Cardiac fibroblast (primary cell): ENCODE results near the gene FAM163A.

Experiments
- DNase-seq, 2 donors: peaks; one replicate each; pipeline versions ENCODE4 v3.0.0 to v3.0.0-alpha.2; 2010; ENCODE audit warnings: low read depth in 2 of 2
- H3K4me3 ChIP-seq, 2 donors: replicated peaks in 1 of 2; 1 replicate in 1 of 2; 2 replicates in 1 of 2; pipeline ENCODE4 v1.5.1; 2011; ENCODE audit warnings: low read depth in 2 of 2, low read length in 2 of 2, mild to moderate bottlenecking in 2 of 2, moderate library complexity in 1 of 2
- TF ChIP-seq, protein P1 (sequence below): IDR thresholded peaks from one replicate; pipeline ENCODE4 v1.5.1; 2011; ENCODE audit warnings: low read depth, mild to moderate bottlenecking, low read length, inconsistent platforms

Gene FAM163A

DNA sequence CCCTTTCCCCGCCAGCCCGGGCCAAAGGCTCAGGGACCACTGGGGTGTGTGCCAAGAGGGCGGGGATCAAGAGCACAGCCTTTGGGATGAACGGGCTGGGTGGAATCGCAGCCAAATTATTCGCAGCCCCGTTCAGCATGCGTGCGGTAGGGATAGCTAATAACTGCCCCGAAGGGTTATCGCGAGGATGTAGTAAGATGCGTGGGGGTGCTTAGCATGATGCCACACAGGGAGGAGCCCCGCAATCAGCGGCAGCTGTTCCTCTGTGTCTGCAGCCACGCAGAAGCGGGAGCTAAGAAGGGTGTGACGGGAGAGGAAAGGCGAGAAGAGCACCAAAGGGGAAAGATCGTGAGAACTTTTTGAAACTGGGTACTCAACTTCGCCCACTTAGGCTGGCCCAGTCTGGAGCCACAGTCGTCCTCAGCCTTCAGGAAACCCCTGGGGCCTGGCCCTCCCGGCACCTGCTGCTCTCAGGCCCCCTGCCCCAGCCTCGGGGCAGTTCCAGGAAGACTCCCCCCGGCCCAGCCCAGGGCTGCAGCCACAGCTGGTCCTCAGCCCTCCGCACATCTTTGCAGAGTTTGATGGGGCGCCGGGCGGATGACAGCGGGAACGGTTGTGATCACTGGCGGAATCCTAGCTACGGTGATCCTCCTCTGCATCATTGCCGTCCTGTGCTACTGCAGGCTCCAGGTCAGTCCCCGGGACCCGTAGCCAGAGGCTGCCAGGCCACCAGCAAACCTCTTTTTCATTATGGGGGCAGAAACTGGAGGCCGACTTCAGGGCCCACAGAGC, 69.6 kb downstream of the FAM163A start:
- TF ChIP-seq, protein P1, sequence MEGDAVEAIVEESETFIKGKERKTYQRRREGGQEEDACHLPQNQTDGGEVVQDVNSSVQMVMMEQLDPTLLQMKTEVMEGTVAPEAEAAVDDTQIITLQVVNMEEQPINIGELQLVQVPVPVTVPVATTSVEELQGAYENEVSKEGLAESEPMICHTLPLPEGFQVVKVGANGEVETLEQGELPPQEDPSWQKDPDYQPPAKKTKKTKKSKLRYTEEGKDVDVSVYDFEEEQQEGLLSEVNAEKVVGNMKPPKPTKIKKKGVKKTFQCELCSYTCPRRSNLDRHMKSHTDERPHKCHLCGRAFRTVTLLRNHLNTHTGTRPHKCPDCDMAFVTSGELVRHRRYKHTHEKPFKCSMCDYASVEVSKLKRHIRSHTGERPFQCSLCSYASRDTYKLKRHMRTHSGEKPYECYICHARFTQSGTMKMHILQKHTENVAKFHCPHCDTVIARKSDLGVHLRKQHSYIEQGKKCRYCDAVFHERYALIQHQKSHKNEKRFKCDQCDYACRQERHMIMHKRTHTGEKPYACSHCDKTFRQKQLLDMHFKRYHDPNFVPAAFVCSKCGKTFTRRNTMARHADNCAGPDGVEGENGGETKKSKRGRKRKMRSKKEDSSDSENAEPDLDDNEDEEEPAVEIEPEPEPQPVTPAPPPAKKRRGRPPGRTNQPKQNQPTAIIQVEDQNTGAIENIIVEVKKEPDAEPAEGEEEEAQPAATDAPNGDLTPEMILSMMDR = no peak
- peak; percentile 24 to 38 for DNase-seq
- H3K4me3 ChIP-seq = no peak overlapping the region

DNA sequence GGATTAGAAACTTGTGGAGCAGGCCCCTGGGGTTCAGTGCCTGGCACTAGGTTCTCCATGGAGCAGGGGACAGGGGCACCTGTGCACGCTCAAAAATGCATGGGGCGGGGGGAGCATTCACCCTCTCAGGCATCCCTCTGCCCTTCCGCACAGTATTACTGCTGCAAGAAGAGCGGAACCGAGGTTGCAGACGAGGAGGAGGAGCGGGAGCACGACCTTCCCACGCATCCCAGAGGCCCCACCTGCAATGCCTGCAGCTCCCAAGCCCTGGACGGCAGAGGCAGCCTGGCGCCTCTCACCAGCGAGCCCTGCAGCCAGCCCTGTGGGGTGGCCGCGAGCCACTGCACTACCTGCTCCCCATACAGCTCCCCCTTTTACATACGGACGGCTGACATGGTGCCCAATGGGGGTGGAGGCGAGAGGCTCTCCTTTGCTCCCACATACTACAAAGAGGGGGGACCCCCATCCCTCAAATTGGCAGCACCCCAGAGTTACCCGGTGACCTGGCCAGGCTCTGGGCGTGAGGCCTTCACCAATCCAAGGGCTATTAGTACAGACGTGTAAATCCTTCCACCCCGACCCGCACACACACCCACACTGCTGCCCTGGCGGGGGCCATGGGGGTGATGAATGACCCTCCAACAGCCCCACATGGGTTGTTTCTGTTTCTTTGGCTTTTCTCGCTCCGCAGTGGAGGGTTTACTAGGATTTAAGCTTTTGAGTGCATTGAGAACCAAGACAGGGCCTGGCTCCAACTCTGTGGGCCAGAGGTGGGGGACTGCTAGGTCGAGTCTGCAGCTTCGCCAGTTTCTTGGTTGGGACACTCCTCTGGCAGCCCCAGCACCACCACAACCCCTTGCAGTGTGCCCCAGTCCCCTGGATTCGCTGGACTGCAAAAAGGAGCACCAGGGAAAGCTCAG, 70.8 kb downstream of the FAM163A start:
- peak overlapping the region in 1 of 2 donors; percentile 36 for H3K4me3 ChIP-seq
- no peak for DNase-seq
- TF ChIP-seq, protein P1 = no peak

DNA sequence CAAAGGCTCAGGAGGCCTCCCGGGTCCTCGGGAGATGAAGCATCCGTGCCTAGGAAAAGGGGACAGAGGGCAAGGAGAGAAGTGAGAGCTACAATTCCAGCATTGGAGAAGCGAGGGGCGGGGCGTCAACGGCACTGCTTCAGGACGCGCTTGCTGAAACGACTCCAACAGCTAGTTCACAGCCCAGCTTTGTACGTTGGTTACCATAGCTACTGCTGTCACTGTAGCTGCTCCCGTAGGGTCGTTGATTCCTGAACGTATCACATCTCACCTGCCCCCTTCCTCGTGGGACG, 71.4 kb downstream of the FAM163A start:
- peak overlapping the region; percentile 33 to 36 for H3K4me3 ChIP-seq
- TF ChIP-seq, protein P1 = no peak
- DNase-seq = no peak

DNA sequence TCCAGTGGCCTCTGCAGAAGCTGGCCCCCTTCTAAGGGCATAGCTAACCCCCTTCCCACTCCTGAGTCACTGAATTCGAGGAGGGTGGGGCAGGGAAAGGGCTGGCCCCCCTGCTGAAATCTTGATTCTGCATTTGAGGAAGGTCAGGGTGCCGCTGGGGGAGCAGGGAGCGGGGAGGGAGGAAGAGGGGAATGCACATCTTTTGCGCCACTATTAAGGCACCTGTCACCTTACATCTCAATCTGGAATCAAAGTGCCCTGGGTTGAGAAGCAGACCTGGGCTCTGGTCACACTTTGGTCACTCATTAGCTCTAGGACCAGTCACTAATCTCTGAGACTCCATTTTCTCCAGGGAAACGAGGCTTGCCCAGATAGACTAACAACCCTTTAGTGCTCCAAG, 72.5 kb downstream of the FAM163A start:
- TF ChIP-seq, protein P1 = no peak
- peak overlapping the region in 1 of 2 donors; percentile 47 for H3K4me3 ChIP-seq
- no peak for DNase-seq

DNA sequence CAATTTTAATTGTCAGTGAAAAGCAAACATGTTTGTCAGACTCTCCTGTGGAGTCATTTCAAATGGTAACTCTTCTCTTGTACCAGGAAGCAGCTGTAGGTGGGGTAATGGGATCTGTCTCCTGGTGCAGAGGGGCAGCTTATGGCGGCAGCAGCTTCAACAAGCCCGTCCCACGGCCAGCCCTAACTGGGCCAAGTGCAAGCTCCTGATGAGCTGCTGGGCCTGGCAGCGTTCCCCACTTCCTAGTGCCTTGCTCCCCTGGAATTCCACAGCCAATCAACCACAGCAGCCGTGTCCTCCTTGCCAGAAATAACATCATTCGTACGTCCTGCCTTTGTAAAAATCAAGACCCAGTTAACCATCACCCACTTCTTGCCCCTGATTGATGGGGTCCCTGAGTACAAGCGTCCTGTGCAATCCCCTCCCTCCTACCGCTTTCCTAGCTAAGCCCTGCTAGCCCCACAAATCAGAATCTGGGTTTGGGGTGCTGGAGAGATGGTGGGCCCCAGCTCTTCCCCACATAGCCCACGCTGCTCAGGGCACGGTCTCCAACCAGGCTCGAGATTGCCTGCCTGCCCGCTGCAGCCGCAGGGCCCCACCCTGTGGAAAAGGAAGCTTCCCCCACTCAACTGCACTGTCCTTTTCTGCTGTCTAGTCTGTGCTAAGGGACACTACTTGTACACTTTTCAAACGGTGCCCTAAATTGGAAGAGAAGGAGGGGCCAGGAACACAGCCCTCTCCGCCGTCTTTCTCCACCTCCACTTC, 73.3 kb downstream of the FAM163A start:
- peak; percentile 21 to 53 for DNase-seq
- H3K4me3 ChIP-seq = no peak overlapping the region
- TF ChIP-seq, protein P1 = no peak

DNA sequence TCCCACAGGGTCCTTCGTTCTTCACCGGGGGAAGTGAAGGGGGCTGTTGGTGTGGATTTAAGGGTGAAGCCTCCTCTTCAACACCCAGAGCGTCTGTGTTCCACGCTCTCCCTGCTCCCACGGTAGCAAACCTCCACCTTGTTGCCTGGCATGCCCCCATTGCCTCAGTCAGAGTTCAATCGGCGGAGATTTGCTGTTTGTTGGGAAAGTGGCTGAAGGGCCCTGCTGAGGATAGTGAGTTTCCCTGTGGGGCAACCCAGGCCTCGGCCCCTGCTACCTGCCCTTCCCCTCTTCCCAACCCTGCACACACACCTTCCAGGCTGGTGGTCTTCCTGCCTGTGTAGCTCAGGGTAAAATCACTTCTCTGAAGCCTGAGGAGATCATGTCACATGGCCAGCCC, 74.0 kb downstream of the FAM163A start:
- DNase-seq = no peak
- no peak overlapping the region for H3K4me3 ChIP-seq
- TF ChIP-seq, protein P1 = no peak
